Effector CD4-positive, alpha-beta T cell (primary cell): ENCODE data around the gene FAM76A.
"Not testable (repeated sequence)": the region's sequence is repeated elsewhere in the genome, so short reads cannot be mapped to it uniquely, and the experiment has no call there.

ENCODE experiments used
- DNase-seq: peaks from one replicate; pipeline ENCODE4 v3.0.0-alpha.2; 2020

The FAM76A gene

DNA sequence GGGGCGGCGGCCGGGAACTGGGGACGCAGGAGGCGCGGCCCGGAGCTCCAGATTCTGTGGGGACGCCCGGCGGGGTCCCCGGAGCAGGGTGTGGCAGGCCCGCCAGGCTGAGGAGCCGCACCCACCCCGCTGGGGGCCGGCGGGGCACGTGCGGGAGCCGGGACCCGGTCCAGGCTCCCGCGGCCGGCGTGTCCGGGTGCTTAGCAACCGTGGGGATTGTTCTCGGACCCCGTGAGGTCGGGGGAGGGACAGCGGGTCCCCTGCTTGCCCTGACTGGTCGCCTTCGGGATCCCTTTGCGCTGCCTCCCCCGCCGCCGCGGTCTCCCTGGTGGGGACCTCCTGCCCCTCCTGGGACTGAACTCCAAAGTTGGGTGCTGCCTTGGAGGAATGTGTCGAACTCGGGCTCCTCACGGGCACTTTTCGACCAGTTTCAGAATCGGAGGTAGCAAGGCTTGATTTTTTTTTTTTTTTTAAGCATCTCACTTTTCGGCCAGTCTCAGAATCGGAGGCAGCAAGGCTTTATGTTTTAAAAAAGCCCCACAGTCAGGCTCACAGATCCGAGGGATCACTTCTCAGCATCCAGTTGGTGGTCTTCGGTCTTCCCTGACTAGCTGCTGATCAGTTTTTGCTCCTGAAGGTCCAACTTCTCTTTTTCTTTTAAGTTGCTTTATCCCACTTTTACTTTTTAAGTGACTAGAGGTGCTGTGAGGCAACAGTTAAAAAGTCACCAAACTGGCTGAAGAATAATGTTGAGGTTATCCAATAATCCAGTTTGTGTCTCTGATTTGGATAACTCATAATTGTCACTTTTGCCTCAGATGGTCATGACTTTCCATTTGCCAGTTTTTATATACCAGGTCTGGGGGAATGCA is 648 bp downstream of the FAM76A start:
- DNase-seq: peak; percentile 25

- DNase-seq: no peak
These were observed 1.4 kb downstream of the FAM76A start for GRCh38 chr1:27727126-27727525.

DNA sequence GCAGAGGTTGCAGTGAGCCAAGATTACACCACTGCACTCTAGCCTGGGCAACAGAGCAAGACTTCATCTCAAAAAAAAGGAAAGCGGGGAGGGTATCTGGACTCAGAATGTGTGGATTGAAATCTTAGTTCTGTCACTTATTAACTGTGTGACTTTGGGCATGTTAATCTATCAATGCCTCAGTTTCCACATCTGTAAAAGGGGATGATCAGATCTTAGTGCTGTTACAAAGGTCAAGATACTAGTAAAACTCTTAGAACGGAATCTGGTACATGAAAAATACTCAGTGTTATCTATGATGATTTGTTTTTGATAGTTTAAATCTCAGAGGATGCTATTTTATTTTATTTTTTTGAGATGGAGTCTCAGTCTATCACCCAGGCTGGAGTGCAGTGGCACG is 10.5 kb downstream of the FAM76A start:
- no peak for DNase-seq

DNA sequence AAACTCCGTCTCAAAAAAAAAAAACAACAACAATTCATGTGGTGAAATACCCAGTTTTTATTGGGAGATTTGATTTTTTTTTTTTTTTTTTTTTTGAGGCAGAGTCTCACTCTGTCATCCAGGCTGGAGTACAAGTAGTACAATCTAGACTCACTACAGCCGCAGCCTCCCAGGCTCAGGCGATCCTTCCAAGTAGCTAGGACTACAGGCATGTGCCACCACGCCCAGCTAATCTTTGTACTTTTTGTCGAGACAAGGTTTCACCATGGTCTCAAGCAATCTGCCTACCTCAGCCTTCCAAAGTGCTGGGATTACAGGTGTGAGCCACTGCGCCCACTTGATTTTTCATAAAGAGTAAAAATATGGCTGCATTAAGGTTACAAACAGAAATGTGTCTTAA is 15.4 kb downstream of the FAM76A start:
- no peak for DNase-seq

GRCh38 chr1:27744556-27744955 is 18.8 kb downstream of the FAM76A start:
- DNase-seq: no peak

DNA sequence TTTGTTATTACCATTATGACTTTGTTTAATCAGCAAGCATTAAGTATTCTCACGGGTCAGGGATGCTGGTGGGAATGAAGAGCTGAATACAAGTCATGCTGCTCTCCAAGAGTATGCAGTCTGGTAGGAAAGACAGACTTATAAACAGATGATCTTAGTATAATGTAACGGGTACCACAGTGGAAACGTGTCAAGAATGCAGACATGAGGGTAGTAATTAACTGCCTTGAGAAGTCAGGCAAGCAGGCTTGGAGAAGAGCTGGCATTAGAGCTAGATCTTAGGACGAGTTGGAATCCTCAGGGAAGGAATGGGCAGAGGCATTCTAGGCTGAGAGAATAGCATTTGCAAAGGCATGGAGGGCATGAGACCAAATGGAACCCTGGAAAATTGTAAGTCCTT is 19.7 kb downstream of the FAM76A start:
- DNase-seq: no peak

- no peak for DNase-seq
These were observed 26.6 kb downstream of the FAM76A start for GRCh38 chr1:27752360-27752759.

- DNase-seq: no peak
These were observed 29.5 kb downstream of the FAM76A start for GRCh38 chr1:27755286-27755685.

- no peak for DNase-seq
These were observed 30.1 kb downstream of the FAM76A start for GRCh38 chr1:27755865-27756264.

DNA sequence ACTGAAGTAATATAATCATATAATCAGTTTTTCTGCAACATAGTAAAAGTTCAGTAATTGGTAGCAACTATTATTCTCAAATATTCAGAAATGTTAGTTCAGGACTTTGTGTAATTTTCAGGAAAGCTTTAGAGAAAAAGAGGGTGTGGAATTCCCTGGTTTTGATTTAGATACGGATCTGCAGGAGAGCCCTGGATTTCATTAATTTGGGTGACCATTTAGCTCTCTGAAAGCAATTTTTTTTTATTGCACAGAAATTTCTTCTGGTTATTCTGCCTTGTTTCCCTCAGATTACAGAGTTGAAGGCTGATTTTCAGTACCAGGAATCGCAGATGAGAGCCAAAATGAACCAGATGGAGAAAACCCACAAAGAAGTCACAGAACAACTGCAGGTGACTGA is 33.5 kb downstream of the FAM76A start:
- no peak for DNase-seq

DNA sequence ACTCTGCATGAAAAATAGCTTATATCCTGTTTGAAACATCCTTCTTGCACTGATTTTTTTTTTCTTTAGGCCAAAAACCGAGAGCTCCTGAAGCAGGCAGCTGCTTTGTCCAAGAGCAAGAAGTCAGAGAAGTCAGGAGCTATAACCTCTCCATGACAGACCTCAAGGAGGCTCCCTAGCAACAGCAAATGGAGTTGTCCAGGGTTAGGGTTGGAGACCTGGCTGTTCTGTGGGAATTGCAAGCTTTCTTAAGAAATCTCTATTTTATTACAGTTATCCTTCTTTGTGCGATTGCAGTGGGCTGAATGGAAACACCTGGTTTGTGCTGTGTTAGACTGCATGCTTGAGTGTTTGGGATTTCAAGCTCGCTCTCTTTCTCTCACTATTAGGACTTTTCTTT is 34.7 kb downstream of the FAM76A start:
- DNase-seq: no peak

- no peak for DNase-seq
These were observed 36.3 kb downstream of the FAM76A start for GRCh38 chr1:27762033-27762432.

- DNase-seq: no peak
These were observed 37.6 kb downstream of the FAM76A start for GRCh38 chr1:27763358-27763757.

DNA sequence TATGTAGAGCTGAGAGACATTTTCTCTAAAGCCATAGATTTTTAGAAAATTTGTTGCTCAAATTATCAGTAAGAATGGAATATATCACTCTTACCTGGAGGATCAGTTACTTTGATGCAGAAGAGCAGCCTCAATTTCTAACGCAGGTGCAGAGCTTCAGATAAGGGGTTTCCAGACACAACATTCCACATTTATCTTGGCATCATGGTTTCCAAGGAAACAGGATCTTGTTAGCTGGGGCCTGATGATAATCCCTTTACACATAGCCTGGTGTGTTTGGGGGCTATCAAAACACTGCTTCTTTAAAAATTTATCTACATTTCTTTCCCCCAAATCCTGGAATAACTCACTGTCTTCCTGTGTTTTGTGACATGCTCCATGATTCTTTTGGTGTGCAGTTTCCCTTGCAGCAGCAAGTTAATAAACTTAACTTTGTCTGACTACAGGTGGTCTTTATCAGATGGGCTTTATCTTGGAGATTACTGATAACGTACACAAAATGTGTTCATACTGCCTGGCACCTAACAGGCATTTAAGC is 44.6 kb downstream of the FAM76A start:
- no peak for DNase-seq

- DNase-seq: no peak
These were observed 46.5 kb downstream of the FAM76A start for GRCh38 chr1:27772036-27772931.

DNA sequence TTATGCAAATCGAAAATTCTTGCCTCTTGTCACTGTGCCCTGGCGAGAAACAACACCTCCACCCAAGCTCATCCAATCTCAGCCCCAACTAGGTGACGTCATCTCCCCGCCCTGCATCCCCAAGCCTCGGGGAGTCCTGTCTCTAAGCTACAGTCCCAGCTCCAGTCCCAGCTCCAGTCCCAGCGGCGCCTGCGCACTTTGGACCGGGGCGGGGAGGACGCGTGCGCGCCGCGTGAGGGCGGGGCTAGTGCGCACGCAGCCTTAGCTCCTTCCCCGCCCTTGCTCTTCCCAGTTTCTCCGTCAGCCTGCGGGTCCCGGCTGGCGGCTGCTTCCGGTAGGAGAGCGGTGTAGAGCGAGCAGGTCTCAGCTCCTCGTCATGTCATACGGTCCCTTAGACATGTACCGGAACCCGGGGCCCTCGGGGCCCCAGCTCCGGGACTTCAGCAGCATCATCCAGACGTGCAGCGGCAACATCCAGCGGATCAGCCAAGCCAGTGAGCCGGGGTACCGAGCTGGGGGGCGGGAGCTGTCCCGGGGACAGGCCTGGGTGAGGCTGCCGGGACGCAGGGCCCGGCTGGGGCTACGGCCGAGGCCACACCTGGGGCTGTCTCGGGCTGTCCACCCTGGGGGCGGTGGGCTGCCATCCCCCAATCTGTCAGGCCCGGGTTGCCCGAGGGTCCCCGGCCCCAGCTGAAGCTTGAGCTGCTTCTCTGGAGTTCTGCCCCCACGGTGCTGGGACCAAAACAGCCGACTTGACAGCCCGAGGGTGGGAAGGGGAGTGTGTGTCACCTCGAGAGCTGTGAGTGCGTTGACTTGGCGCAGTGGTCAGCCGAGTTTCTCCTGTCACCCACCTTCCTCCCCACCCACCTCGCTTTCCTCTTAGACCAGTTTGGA is 47.4 kb downstream of the FAM76A start, which contains the start of gene STX12:
Gene STX12, plus strand, starts transcription at position 288 of the 894 bp plus-strand sequence. Its CDS starts 89 bp downstream, at position 377.
- peak; percentile 98 for DNase-seq

DNA sequence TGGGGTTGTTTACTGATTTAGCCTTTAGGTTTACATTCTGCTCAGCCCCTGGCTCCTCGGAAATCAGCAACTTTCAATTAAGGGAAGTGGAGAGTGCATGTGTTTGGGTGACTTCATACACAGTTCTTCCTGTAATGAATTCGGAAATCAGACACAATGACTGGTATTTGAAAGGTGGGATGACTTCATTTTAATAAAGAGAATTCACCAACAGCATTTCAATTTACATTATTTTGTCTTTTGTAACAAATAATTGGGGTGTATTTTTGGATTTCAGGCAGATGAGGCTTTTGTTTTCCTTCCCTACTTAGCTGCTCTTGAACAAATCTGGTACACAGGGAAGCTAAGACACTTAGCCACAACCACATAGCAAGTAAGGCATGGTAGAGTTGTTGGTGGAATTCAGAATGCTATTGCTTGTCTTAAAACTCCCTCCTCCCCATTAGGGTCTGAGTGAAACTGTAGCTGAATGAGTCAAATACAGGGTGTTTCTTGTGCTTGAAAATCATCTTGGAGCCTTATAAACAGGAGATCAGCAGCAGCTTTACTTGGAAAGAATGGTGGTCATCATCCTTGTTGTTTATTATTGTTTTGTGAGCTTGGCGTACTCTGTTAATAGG is 48.2 kb downstream of the FAM76A start:
- DNase-seq: no peak

DNA sequence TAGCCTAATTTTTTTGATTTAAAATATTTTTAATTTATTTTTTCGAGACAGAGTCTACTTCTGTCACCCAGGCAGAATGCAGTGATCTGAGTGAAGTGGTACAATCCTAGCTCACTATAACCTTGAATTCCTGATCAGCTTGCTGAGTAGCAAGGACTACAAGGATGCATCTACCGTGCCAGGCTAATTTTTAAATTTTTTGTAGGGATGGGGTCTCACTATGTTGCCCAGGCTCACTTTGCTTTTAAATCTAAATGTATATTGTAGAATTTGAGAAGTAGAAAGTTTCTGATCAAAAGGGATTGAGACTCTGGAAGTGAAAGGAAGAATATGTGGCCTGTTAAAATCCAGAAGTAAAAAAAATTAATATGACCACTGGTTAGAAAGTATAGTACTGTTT is 48.9 kb downstream of the FAM76A start:
- no peak for DNase-seq

DNA sequence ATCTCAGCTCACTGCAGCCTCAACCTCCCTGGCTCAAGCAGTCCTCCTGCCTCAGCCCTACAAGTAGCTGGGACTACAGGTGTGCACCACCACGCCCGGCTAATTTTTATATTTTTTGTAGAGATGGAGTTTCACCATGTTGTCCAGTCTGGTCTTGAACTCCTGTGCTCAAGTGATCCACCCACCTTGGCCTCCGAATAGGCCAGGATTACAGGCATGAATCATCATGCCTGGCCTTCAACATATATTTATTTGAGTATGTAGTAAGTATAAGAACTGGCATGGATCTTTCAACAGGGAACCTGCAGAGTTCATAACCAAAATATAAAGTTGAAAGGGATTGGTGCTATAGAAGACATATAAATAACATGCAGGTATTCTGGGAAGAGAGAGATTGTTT is 49.6 kb downstream of the FAM76A start:
- not testable (repeated sequence) for DNase-seq

DNA sequence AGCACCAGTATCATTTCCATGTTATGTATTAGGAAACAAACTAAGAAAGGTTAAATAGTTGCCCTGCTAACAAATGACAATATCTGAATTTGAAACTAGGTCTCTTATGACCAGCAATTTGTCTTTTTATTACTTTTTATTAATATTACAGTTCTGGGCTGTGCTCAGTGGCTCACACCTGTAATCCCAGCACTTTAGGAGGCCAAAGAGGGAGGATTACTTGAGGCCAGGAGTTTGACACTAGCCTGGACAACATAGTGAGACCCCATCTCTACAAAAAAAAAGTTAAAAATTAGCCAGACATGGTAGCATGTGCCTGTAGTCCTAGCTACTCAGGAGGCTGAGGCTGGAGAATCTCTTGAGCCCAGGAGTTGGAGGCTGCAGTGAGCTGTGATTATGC is 50.5 kb downstream of the FAM76A start:
- DNase-seq: not testable (repeated sequence)

GRCh38 chr1:27778056-27778455 is 52.3 kb downstream of the FAM76A start:
- no peak for DNase-seq

DNA sequence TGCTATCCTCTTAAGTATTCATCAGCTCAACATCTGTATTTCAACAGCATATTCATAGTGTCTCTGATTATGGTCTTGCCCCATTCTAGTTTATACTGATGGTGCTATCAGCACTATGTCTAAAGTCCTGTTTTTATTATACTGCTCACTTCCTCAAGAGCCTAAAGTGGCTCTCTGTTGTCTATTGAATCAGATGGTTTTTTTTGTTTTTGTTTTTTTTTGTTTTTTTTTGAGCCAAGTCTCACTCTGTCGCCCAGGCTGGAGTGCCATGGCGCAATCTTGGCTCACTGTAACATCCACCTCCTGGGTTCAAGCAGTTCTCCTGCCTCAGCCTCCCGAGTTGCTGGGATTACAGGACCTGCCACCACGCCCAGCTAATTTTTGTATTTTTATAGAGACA is 53.4 kb downstream of the FAM76A start:
- DNase-seq: no peak
